C4-2B (cell line): ENCODE results near the gene ADAP1.

ENCODE experiments used
- ZFX ChIP-seq: fragments of 450-650 bp; IDR thresholded peaks from 2 replicates; pipeline ENCODE4 v1.6.1; 2017
- TF ChIP-seq, protein P1 (sequence below): fragments of 450-650 bp; conservative IDR thresholded peaks from 2 replicates; pipeline ENCODE4 v1.5.1; 2017; ENCODE audit warnings: mild to moderate bottlenecking

GRCh38 chr7:890868-891267 is 63.6 kb downstream of the ADAP1 start:
- TF ChIP-seq, protein P1, sequence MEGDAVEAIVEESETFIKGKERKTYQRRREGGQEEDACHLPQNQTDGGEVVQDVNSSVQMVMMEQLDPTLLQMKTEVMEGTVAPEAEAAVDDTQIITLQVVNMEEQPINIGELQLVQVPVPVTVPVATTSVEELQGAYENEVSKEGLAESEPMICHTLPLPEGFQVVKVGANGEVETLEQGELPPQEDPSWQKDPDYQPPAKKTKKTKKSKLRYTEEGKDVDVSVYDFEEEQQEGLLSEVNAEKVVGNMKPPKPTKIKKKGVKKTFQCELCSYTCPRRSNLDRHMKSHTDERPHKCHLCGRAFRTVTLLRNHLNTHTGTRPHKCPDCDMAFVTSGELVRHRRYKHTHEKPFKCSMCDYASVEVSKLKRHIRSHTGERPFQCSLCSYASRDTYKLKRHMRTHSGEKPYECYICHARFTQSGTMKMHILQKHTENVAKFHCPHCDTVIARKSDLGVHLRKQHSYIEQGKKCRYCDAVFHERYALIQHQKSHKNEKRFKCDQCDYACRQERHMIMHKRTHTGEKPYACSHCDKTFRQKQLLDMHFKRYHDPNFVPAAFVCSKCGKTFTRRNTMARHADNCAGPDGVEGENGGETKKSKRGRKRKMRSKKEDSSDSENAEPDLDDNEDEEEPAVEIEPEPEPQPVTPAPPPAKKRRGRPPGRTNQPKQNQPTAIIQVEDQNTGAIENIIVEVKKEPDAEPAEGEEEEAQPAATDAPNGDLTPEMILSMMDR: no peak
- no peak for TF ChIP-seq ZFX
